HS-27A (cell line): ENCODE measurements around the gene TLE3.
"Not testable (repeated sequence)": the region's sequence is repeated elsewhere in the genome, so short reads cannot be mapped to it uniquely, and the experiment has no call there.

Experiments used
- DNase-seq: peaks from one replicate; pipeline ENCODE4 v3.0.0-alpha.2; 2012; ENCODE audit warnings: low read depth, missing footprints

The TLE3 gene

GRCh38 chr15:70126362-70126761 is 28.6 kb upstream of the TLE3 start:
- DNase-seq = no peak

- no peak for DNase-seq
Observed at GRCh38 chr15:70125605-70126004, 27.9 kb upstream of the TLE3 start.

- DNase-seq = no peak
Observed at GRCh38 chr15:70121624-70122302, 24.0 kb upstream of the TLE3 start.

- DNase-seq = no peak
Observed at GRCh38 chr15:70120958-70121623, 23.4 kb upstream of the TLE3 start.

GRCh38 chr15:70119911-70120508 is 22.3 kb upstream of the TLE3 start:
- no peak for DNase-seq

GRCh38 chr15:70118599-70118998 is 20.9 kb upstream of the TLE3 start:
- DNase-seq = no peak

- no peak for DNase-seq
Observed at GRCh38 chr15:70116317-70116716, 18.6 kb upstream of the TLE3 start.

- no peak for DNase-seq
Observed at GRCh38 chr15:70114221-70114620, 16.5 kb upstream of the TLE3 start.

GRCh38 chr15:70113304-70113700 is 15.6 kb upstream of the TLE3 start:
- DNase-seq = no peak

- not testable (repeated sequence) for DNase-seq
Observed at GRCh38 chr15:70112572-70113303, 15.0 kb upstream of the TLE3 start.

GRCh38 chr15:70112074-70112395 is 14.3 kb upstream of the TLE3 start:
- no peak for DNase-seq

GRCh38 chr15:70111203-70112073 is 13.7 kb upstream of the TLE3 start:
- no peak for DNase-seq

- DNase-seq = no peak
Observed at GRCh38 chr15:70109978-70110377, 12.3 kb upstream of the TLE3 start.

- no peak for DNase-seq
Observed at GRCh38 chr15:70109531-70109930, 11.8 kb upstream of the TLE3 start.

GRCh38 chr15:70103880-70104626 is 6.3 kb upstream of the TLE3 start:
- no peak for DNase-seq

- DNase-seq = no peak
Observed at GRCh38 chr15:70102827-70103226, 5.1 kb upstream of the TLE3 start.

GRCh38 chr15:70101459-70102113 is 3.9 kb upstream of the TLE3 start:
- DNase-seq = peak; percentile 67

GRCh38 chr15:70100474-70101341 is 3.0 kb upstream of the TLE3 start:
- no peak for DNase-seq

GRCh38 chr15:70099967-70100473 is 2.3 kb upstream of the TLE3 start:
- DNase-seq = no peak
